Head of caudate nucleus (tissue), 42 donors: ENCODE measurements around the gene ERBB2.
A peak's percentile ranks its signal among the peaks of the same experiment; 100 is the strongest.

Source experiments
- DNase-seq, 42 donors: peaks; one replicate each; pipeline versions ENCODE4 v3.0.0 to v3.0.0-alpha.2; 2020 to 2021; ENCODE audit warnings: mixed read lengths in 7 of 42
- intact Hi-C: fragments of 100-400 bp; cut with DNase I; formaldehyde crosslinking; loops from one replicate; pipeline ENCODE4 v1.15.0; 2022

The ERBB2 gene

DNA sequence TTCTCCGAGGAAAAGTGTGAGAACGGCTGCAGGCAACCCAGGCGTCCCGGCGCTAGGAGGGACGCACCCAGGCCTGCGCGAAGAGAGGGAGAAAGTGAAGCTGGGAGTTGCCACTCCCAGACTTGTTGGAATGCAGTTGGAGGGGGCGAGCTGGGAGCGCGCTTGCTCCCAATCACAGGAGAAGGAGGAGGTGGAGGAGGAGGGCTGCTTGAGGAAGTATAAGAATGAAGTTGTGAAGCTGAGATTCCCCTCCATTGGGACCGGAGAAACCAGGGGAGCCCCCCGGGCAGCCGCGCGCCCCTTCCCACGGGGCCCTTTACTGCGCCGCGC, at the start of gene ERBB2:
ERBB2 (plus strand) TSS at position 247 of the 330 bp plus-strand sequence. CDS start 175 bp downstream, outside the sequence.
- peak; percentile 21 to 90 (median 72) for DNase-seq
- intact Hi-C loops, result no loop called here

DNA sequence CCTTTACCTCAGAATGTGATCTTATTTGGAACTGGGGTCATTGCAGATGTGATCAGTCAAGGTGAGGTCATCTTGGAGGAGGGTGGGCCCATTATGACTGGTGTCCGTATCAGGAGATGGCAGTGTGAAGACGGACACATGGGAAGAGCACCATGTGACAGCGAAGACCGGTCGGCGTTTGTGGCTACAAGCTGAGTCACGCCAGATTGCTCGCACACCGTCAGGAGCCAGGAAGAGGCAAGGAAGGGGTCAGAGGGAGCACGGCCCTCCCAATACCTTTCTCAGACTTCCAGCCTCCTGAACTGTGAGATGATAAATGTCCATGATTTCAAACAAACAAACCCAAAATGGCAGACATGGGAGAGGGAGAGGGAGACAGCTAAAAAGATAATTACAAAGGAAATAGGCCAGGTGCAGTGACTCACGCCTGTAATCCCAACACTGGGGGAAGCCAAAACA, 49.7 kb upstream of the ERBB2 start:
- DNase-seq, result no peak
- intact Hi-C loops, result no loop called here

DNA sequence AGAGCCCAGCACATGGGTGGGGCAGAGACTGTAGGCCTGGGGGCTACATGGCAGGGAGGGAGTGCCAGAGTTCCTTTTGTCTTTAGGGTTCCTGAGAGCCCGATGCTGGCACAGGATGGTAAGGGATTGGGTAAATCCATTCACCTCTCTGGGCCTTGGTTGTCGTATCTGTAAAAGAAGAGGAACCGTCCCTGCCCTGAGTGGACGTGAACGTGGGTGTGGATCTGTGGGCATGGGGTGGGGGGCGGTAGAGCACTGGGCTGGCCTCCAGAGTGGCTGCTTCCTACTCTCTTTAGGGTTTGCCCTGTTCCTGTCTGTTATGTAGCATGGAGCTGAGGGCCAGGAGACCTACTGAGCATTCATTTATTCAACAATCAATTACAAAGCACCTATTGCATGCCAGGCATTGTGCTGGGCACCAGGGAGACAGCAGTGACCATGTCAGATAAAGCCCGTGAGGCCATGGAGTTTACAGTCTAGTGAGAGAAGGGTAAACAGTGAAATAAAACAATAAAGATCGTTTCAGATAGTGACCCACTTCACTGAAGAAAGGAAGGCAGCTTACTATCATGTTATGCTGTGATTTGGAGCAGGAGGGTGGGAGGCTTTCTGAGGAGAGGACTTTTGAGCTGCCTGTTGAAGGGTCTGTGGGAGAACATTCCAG, 47.8 kb upstream of the ERBB2 start:
- no peak for DNase-seq
- intact Hi-C loops, result no loop called here

DNA sequence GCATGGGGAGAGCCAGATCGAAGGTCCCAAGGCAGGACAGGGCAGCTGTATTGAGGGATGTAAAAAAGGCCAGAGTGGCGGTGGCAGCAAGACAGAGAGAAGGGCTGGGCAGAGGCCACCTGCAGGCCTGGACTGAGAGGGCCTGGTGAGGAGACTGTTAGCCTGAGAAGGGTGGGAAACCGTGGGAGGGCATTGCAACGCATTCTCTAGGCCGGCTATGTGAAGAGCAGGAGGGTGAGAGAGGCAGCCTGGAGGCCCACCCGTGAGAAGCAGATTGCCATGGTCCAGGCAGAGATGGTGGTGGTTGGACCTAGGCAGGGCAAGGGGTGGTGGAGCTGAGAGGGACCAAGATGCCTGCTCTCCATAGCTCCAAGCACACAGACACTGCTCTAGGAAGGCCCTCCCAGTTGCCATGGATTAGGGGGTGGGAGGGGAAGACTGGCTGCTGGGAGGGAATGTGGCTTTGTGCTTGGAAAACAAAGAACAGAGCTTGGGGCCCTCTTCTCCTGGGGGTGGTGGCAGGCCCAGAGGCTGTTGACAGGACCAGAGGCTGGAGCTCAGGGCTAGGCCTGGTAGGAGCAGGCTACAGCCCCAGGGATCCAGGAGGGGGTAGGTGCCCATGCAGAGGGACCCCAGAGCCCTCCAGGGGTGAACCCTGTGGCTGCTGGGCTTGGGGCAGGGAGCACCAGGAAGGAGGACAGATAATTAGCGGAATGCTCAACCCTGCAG, 47.1 kb upstream of the ERBB2 start:
- peak in 36 of 42 donors; percentile 33 to 88 (median 72) for DNase-seq
- intact Hi-C loops, result no loop called here

DNA sequence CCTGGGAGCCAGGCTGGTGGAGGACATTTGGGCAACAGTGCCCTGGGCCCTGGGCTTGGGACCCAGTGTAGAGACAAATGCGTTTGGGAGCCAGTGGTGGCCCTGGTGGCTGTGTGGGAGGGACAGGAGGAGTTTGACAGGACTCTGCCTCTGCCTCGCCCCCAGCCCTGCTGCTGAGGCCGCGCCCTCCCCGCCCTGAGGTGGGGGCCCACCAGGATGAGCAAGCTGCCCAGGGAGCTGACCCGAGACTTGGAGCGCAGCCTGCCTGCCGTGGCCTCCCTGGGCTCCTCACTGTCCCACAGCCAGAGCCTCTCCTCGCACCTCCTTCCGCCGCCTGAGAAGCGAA, 46.6 kb upstream of the ERBB2 start:
- intact Hi-C loops, result no loop called here
- no peak for DNase-seq

DNA sequence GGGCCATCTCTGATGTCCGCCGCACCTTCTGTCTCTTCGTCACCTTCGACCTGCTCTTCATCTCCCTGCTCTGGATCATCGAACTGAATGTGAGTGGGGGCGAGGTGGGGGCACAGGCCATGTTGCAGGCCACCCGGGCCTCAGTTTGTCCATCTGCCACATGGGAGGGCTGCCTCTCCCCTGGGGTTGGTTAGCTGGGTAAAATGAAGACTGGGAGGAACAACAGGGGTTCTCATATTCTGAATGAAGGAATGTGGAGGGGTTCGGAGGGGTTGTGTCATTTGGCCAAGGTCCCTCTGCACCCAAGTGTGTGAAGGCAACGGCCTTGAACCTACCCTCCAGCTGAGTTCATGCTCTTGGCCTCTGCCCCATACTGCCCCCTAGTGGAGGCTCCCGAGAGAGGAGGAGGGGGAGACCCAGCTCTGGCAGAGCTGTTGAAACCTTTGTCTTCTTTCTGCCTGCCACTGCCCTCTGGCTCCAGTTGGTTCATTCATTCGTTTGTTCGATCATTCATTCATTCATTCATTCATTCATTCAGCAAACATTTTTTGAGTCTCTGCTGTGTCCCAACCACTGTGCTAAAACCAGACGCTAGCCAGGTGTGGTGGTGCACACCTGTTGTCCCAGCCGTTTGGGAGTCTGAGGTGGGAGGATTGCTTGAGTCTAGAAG, 46.1 kb upstream of the ERBB2 start:
- intact Hi-C loops, result no loop called here
- DNase-seq, result peak in 40 of 42 donors; percentile 61 to 91 (median 80)

DNA sequence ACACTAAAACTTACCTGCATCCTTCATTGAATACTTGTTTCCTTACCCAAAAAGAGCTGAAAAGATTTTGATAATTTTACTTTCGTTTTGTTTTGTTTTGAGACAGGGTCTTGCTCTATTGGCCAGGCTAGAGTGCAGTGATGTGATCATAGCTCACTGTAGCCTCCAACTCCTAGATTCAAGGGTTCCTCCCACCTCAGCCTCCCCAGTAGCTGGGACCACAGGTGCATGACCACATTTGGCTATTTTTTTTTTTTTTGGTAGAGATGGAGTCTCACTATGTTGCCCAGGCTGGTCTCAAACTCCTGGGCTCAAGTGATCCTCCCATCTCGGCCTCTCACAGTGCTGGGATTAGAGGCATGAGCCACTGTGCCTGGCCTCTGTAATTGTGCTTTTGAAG, 44.8 kb upstream of the ERBB2 start:
- intact Hi-C loops, result no loop called here
- no peak for DNase-seq

DNA sequence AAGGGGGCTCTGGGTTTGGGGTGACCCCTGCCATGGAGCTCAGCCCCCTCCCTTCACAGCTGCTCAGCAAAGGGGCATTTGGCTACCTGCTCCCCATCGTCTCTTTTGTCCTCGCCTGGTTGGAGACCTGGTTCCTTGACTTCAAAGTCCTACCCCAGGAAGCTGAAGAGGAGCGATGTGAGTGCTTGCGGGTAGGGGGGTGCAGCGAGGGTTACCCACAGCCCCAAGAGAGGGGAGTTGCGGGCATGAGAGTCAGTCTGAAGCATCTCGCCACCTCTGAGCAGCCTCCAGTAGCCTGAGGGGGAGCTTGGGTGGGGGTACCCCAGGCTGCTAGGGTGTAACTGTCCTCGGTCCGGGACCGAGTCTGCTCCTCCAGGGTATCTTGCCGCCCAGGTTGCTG, 41.5 kb upstream of the ERBB2 start:
- intact Hi-C loops, result no loop called here

DNA sequence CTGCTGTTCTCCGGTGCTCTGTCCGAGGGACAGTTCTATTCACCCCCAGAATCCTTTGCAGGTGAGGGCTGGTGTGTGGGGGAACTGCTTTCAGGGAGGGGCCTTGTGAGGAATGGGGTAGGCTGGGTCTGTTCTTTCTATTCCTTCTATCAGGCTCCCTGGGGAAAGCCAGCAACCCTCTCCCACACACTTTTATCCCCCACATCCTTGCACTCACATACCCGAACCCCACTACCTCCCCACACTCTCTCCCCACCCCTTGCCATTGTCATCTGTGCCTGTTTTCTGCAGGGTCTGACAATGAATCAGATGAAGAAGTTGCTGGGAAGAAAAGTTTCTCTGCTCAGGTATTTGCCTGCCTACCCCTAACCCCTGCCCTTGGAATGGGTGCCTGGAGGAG, 41.1 kb upstream of the ERBB2 start:
- intact Hi-C loops, result no loop called here
- DNase-seq, result peak in 25 of 42 donors; percentile 47 to 90 (median 64)

More for the DNA sequence above, 41.5 kb upstream of the ERBB2 start:
- DNase-seq, result no peak

DNA sequence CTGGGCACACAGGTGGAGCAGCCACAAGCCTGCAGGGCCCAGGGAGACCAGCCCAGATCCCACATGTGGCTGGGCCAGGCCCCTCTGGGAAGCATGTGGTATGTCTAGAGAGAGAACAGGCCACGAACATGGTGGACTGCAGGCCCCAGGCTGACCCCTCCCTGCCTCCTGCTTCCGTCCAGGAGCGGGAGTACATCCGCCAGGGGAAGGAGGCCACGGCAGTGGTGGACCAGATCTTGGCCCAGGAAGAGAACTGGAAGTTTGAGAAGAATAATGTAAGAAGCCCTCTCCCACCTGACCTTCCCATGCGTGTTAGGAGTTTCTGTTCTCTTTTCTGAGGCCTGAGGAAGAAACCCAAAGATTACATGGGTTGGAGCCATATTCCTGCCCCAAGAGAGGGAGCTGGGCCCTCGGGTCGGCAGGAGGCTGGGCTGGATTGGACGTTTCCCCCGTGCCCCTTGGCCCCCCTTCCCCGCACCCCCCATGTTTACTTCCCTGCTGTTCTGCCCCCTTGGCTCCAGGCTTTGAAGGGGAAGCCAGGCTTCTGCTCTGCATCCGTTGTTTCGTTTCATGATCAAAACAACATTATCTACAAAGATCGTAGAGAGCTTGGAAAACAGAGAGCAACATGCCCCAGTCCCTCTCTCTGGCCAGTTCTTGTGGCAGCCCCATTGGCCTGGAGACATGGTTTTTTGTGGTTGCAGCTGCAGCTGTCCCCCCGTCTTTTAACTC, 40.4 kb upstream of the ERBB2 start:
- intact Hi-C loops, result no loop called here
- no peak for DNase-seq

DNA sequence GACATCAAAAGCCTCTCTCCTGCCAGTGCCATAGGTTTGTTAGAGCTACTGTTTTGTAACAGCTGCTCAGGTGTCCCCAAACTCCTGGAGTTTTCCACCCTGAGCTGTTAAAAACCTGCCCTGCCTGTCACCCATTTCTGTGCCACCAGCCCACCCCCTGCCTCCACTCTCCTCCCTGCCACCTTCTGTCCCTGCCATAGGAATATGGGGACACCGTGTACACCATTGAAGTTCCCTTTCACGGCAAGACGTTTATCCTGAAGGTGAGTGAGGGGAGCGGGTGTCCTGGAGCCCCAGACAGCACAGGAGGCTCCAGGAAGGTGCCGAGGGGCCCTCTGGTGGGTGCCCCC, 39.9 kb upstream of the ERBB2 start:
- intact Hi-C loops, result no loop called here

DNA sequence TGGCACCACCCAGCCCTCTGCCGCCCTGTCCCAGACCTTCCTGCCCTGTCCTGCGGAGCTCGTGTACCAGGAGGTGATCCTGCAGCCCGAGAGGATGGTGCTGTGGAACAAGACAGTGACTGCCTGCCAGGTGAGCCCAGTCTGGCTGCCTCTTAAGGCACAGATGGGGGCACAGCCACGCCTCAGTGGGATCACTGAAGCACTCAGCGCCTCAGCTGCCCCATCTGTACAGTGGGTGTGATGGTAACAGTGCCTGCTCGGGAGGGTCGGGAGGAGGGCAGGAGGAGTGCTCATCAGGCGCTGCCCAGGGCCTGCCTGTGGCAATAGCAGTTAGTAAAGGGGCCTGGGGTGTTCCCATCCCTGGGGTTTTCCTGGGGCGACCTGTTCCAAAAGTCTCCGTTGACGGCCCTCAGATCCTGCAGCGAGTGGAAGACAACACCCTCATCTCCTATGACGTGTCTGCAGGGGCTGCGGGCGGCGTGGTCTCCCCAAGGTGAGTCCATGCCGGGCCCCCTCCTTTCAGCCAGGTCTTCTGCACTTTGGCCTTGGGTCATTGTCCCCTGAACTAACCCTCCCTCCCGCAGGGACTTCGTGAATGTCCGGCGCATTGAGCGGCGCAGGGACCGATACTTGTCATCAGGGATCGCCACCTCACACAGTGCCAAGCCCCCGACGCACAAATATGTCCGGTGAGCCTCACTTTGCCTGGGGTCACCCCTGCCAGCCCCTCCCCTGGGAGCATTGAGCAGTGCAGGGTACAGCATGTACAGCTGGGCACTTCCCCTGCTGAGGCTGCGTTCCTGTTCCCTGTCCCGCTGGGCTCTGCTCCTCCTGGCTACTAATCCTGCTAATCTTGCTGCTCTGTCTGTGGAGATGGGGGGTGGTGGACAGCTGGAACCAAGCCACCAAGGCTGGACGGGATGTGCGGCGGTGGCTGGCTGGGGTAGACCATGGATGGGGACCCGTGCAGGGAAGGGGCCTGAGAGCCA, 39.2 kb upstream of the ERBB2 start:
- intact Hi-C loops, result no loop called here
- no peak for DNase-seq

More for the DNA sequence above, 39.9 kb upstream of the ERBB2 start:
- DNase-seq, result peak in 29 of 42 donors; percentile 48 to 90 (median 66)

DNA sequence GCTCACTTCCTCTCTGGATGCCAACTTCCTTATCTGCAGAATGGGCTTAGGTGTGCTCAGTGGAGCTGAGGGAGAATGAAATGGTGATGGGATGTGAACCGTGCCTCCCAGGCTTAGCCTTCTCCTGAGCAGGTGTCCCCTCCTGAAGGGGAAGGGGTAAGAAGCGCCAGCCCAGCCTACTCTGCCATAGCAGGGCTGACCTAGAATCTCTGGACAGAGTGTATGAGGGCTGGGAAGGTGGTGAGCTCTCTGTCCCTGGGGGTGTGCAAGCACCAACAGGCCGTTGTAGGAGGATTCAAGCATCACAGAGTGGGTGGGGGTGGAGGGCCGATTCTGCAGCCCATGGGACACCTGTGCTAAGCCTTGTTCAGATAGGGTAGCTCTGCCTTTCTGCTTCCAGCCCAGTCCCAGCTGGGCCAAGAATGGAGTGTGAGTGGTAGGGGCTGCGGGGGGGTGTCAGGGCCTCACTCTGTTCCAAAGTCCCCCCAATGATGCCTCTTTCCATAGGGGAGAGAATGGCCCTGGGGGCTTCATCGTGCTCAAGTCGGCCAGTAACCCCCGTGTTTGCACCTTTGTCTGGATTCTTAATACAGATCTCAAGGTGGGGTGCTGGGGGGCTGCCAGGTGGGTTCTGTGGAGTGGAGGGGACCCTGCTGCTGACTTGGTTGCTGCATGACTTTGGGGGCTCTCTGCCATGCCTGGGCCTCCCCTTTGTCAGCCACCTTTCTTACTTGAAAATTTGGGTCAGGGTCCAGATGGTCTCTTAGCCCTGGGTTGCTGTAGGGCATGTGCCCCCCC, 37.9 kb upstream of the ERBB2 start:
- DNase-seq, result no peak
- intact Hi-C loops, result no loop called here

DNA sequence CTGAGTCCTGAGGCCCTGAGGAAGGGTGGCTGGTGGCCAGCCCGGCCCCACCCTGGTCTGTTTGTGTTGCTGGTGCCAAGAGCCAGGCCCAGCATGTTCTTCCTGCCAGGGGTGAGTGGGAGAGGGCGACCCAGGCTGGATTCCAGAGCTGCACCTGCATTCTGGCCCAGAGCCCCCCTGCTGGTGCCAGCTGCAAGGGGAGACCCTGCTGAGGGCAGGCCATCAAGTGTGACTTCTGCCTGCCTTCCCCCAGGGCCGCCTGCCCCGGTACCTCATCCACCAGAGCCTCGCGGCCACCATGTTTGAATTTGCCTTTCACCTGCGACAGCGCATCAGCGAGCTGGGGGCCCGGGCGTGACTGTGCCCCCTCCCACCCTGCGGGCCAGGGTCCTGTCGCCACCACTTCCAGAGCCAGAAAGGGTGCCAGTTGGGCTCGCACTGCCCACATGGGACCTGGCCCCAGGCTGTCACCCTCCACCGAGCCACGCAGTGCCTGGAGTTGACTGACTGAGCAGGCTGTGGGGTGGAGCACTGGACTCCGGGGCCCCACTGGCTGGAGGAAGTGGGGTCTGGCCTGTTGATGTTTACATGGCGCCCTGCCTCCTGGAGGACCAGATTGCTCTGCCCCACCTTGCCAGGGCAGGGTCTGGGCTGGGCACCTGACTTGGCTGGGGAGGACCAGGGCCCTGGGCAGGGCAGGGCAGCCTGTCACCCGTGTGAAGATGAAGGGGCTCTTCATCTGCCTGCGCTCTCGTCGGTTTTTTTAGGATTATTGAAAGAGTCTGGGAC, 37.1 kb upstream of the ERBB2 start:
- no peak for DNase-seq
- intact Hi-C loops, result no loop called here

DNA sequence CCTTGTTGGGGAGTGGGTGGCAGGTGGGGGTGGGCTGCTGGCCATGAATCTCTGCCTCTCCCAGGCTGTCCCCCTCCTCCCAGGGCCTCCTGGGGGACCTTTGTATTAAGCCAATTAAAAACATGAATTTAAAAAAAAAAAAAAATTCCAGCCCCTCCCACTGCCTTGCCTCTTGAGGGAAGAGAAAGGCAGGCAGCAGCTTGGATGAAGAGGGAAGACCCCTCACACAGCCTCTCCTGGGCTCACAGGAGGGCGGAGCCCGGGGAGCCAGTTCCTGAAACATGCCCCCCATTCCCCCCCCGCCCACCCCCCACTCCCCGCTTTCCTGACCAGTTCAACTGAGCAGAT, 36.5 kb upstream of the ERBB2 start:
- no peak for DNase-seq
- intact Hi-C loops, result no loop called here

DNA sequence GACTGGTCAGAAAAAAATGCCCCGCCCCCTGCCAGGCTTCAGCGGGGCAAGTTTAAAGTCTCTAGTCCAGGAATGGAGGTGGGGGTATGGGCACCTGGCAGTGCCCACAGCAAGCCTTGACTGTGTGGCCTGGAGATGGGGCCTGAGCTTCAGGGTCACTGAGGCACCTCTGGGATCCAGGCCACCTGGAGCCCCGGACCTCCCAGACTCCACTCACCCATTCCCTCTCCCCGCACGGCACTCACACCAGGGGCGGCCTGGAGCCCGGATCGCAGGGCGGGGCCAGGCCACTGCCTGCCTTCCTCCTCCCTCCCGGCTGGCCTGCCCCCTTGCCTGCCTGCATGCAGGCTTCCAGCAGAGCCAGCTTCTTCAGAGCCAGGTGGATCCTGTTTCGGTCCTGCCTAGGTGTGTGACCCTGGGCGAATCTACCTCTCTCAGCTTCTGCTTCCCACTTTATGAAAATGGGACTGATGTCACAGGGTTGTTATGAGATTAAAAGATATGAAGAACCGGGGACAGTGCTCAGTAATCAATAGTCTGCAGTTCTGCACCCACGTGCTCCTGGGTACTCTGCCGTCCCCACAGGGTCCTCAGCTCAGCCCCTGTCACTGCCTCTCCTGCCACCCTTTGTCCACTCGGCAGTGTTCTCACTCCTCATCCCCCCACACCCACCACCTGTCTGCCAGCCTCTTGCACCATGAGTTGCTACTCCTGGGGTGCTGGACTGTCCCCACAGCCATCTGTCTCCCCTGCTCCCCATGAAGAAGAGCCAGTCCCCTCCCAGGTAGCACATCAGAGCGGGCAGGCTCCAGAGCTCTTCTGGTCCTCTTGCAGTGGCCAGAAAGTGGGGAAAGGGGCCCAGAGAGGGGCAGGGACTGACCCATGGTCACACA, 35.9 kb upstream of the ERBB2 start:
- intact Hi-C loops, result no loop called here
- DNase-seq, result no peak
